Neural progenitor cell (in vitro differentiated cells): ENCODE measurements around the gene YDJC. TPM values are rescaled to one million over a fixed set of nuclear protein-coding genes. Genes with fewer than 3 reads are reported as not detected.

Experiments used
- DNase-seq: peaks from one replicate; pipeline ENCODE4 v3.0.0-alpha.2; 2016; ENCODE audit warnings: low spot score
- H2AFZ ChIP-seq: fragments of 200-600 bp; sonication (generic); replicated peaks from 2 replicates; pipeline ENCODE4 v1.6.1; 2016; ENCODE audit warnings: antibody characterized with exemption
- H3F3A ChIP-seq: fragments of 200-600 bp; sonication (generic); 2 replicates; pipeline ENCODE4 v1.6.1; 2016; ENCODE audit warnings: antibody characterized with exemption, low read depth
- H3K27ac ChIP-seq: fragments of 200-600 bp; sonication (generic); 2 replicates; pipeline ENCODE4 v1.5.1; 2016; ENCODE audit warnings: mild to moderate bottlenecking
- H3K27me3 ChIP-seq: fragments of 200-600 bp; sonication (generic); 2 replicates; pipeline ENCODE4 v1.6.1; 2016; ENCODE audit warnings: mild to moderate bottlenecking, moderate library complexity
- H3K36me3 ChIP-seq: fragments of 200-600 bp; sonication (generic); 2 replicates; pipeline ENCODE4 v1.5.1; 2016
- H3K4me1 ChIP-seq: fragments of 200-600 bp; sonication (generic); 2 replicates; pipeline ENCODE4 v1.6.1; 2016; ENCODE audit warnings: mixed run types
- H3K4me2 ChIP-seq: fragments of 200-600 bp; sonication (generic); 2 replicates; pipeline ENCODE4 v1.6.1; 2016
- H3K4me3 ChIP-seq: fragments of 200-600 bp; sonication (generic); 2 replicates; pipeline ENCODE4 v1.5.1; 2016
- H3K79me2 ChIP-seq: fragments of 200-600 bp; sonication (generic); 2 replicates; pipeline ENCODE4 v1.6.1; 2016; ENCODE audit warnings: low read depth
- H3K9ac ChIP-seq: fragments of 200-600 bp; sonication (generic); 2 replicates; pipeline ENCODE4 v1.6.1; 2016
- H3K9me3 ChIP-seq: fragments of 200-600 bp; sonication (generic); 2 replicates; pipeline ENCODE4 v1.5.1; 2016; ENCODE audit warnings: low read depth
- H4K20me1 ChIP-seq: fragments of 200-600 bp; sonication (generic); 2 replicates; pipeline ENCODE4 v1.6.1; 2016; ENCODE audit warnings: low read depth
- H3K27ac Mint-ChIP-seq: 3 replicates; pipeline ENCODE4 v1.8.0; 2021; ENCODE audit warnings: mixed read lengths
- H3K27me3 Mint-ChIP-seq: 2 replicates; pipeline ENCODE4 v1.8.0; 2022; ENCODE audit warnings: low read depth, mild to moderate bottlenecking, inconsistent platforms, moderate library complexity, mixed read lengths; ENCODE audit not compliant: insufficient read depth
- H3K36me3 Mint-ChIP-seq: 3 replicates; pipeline ENCODE4 v1.8.0; 2021; ENCODE audit warnings: mixed read lengths
- H3K4me1 Mint-ChIP-seq: 3 replicates; pipeline ENCODE4 v1.8.0; 2021; ENCODE audit warnings: mixed read lengths
- H3K4me3 Mint-ChIP-seq: 3 replicates; pipeline ENCODE4 v1.8.0; 2021; ENCODE audit warnings: mild to moderate bottlenecking, moderate library complexity, mixed read lengths
- H3K9me3 Mint-ChIP-seq: 3 replicates; pipeline ENCODE4 v1.8.0; 2020; ENCODE audit warnings: mixed read lengths
- CTCF ChIP-seq: fragments of 200-600 bp; sonication (generic); IDR thresholded peaks from 2 replicates; pipeline ENCODE4 v1.5.1; 2017; ENCODE audit warnings: antibody characterized with exemption, mild to moderate bottlenecking
- EZH2 ChIP-seq: fragments of 200-600 bp; sonication (generic); IDR thresholded peaks from 2 replicates; pipeline ENCODE4 v1.6.1; 2017; ENCODE audit warnings: antibody characterized with exemption, mild to moderate bottlenecking, moderate library complexity
- EZH2phosphoT487 ChIP-seq: fragments of 200-600 bp; sonication (generic); IDR thresholded peaks from 2 replicates; pipeline ENCODE4 v1.6.1; 2017; ENCODE audit warnings: antibody characterized with exemption
- total RNA-seq: library from RNA; depleted of rRNA; stranded (reverse); fragments of >200 nt; gene quantifications from 2 replicates; pipeline ENCODE4 v1.2.3, GENCODE V29; 2015; ENCODE audit warnings: low replicate concordance

Gene YDJC
- total RNA-seq, 1 donor from 2014 or later, result 4.8 TPM

GRCh38 chr22:21594865-21595452 lies 34.9 kb downstream of the YDJC start:
- Histone ChIP-seq H3K27me3 (no peaks in the 10 kb centered on the region), H3K36me3 (peaks cover 5% of the 10 kb centered on the region), H3K4me3 (no peak overlapping the region), H3K27ac (no peak overlapping the region), H4K20me1 (peaks cover 99% of the 10 kb centered on the region), H3K79me2 (peaks cover 100% of the 10 kb centered on the region), H3F3A (no peaks in the 10 kb centered on the region), H2AFZ (no peak overlapping the region), H3K4me1 (no peaks in the 10 kb centered on the region), H3K4me2 (no peak overlapping the region), H3K9ac (no peak overlapping the region), H3K9me3 (no peaks in the 10 kb centered on the region)
- Mint-ChIP-seq H3K36me3 (peaks cover 41% of the 10 kb centered on the region), H3K4me1 (peaks cover 8% of the 10 kb centered on the region), H3K27me3 (peaks cover 5% of the 10 kb centered on the region), H3K4me3 (no peak overlapping the region), H3K27ac (peak overlapping the region; percentile 41), H3K9me3 (no peaks in the 10 kb centered on the region)
- no peak for TF ChIP-seq CTCF
- TF ChIP-seq EZH2, result no peak
- TF ChIP-seq EZH2phosphoT487, result no peak
- no peak for DNase-seq

- Mint-ChIP-seq H3K4me1 (peaks cover 2% of the 10 kb centered on the region), H3K27me3 (peaks cover 5% of the 10 kb centered on the region), H3K9me3 (no peaks in the 10 kb centered on the region), H3K4me3 (no peak overlapping the region), H3K36me3 (peaks cover 41% of the 10 kb centered on the region), H3K27ac (no peak overlapping the region)
- Histone ChIP-seq H3K4me3 (no peak overlapping the region), H4K20me1 (peaks cover 99% of the 10 kb centered on the region), H3K27ac (no peak overlapping the region), H3K9ac (no peak overlapping the region), H2AFZ (no peak overlapping the region), H3F3A (no peaks in the 10 kb centered on the region), H3K9me3 (no peaks in the 10 kb centered on the region), H3K36me3 (peaks cover 5% of the 10 kb centered on the region), H3K4me2 (no peak overlapping the region), H3K27me3 (no peaks in the 10 kb centered on the region), H3K4me1 (no peaks in the 10 kb centered on the region), H3K79me2 (peaks cover 100% of the 10 kb centered on the region)
- DNase-seq, result peak; percentile 56
- TF ChIP-seq CTCF, result peak; percentile 57
- no peak for TF ChIP-seq EZH2phosphoT487
Measured at GRCh38 chr22:21593406-21594232, 36.2 kb downstream of the YDJC start.

GRCh38 chr22:21592422-21592821 lies 37.4 kb downstream of the YDJC start:
- Mint-ChIP-seq H3K4me1 (peaks cover 2% of the 10 kb centered on the region), H3K27ac (no peak overlapping the region)

More at GRCh38 chr22:21592422-21592821, 37.4 kb downstream of the YDJC start:
- Histone ChIP-seq H2AFZ (no peak overlapping the region), H3K4me1 (no peaks in the 10 kb centered on the region), H3K27ac (no peak overlapping the region), H3K4me3 (no peak overlapping the region), H3K79me2 (peaks cover 100% of the 10 kb centered on the region), H3K36me3 (peaks cover 5% of the 10 kb centered on the region), H3F3A (no peaks in the 10 kb centered on the region), H3K9ac (no peak overlapping the region), H4K20me1 (peaks cover 99% of the 10 kb centered on the region), H3K9me3 (no peaks in the 10 kb centered on the region), H3K27me3 (no peaks in the 10 kb centered on the region), H3K4me2 (no peak overlapping the region)
- Mint-ChIP-seq H3K4me3 (no peak overlapping the region), H3K9me3 (no peaks in the 10 kb centered on the region), H3K27me3 (peaks cover 5% of the 10 kb centered on the region), H3K36me3 (peaks cover 49% of the 10 kb centered on the region)
- DNase-seq, result no peak
- no peak for TF ChIP-seq EZH2phosphoT487
- TF ChIP-seq CTCF, result no peak
- TF ChIP-seq EZH2, result no peak
